HEK293T (cell line): ENCODE measurements around the gene DPCD.

ENCODE experiments used
- ARNT ChIP-seq: fragments of 450-650 bp; IDR thresholded peaks from 2 replicates; pipeline ENCODE4 v1.6.1; 2017; ENCODE audit warnings: mild to moderate bottlenecking
- BHLHE40 ChIP-seq: fragments of 450-650 bp; IDR thresholded peaks from 2 replicates; pipeline ENCODE4 v1.6.1; 2016; ENCODE audit warnings: mild to moderate bottlenecking, moderate library complexity, borderline replicate concordance
- CTBP1 ChIP-seq: fragments of 450-650 bp; IDR thresholded peaks from 2 replicates; pipeline ENCODE4 v1.6.1; 2016; ENCODE audit warnings: borderline replicate concordance
- ELF4 ChIP-seq: fragments of 450-650 bp; IDR thresholded peaks from 2 replicates; pipeline ENCODE4 v1.6.1; 2017; ENCODE audit warnings: antibody characterized with exemption
- FOXA1 ChIP-seq: fragments of 450-650 bp; IDR thresholded peaks from 2 replicates; pipeline ENCODE4 v1.6.1; 2016; ENCODE audit warnings: mild to moderate bottlenecking
- FOXM1 ChIP-seq: fragments of 450-650 bp; IDR thresholded peaks from 2 replicates; pipeline ENCODE4 v1.6.1; 2017; ENCODE audit warnings: mild to moderate bottlenecking, borderline replicate concordance
- HDGF ChIP-seq: fragments of 450-650 bp; IDR thresholded peaks from 2 replicates; pipeline ENCODE4 v1.6.1; 2017; ENCODE audit warnings: antibody characterized with exemption, borderline replicate concordance
- LEF1 ChIP-seq: fragments of 450-650 bp; IDR thresholded peaks from 2 replicates; pipeline ENCODE4 v1.6.1; 2017; ENCODE audit warnings: mild to moderate bottlenecking, borderline replicate concordance
- NFRKB ChIP-seq: fragments of 450-650 bp; IDR thresholded peaks from 2 replicates; pipeline ENCODE4 v1.6.1; 2016; ENCODE audit warnings: mild to moderate bottlenecking, moderate library complexity
- SP1 ChIP-seq: fragments of 450-650 bp; IDR thresholded peaks from 2 replicates; pipeline ENCODE4 v1.6.1; 2017
- SUZ12 ChIP-seq: fragments of 450-650 bp; IDR thresholded peaks from 2 replicates; pipeline ENCODE4 v1.6.1; 2016; ENCODE audit warnings: mild to moderate bottlenecking
- TARDBP ChIP-seq: fragments of 450-650 bp; IDR thresholded peaks from 2 replicates; pipeline ENCODE4 v1.6.1; 2016
- ZNF384 ChIP-seq: fragments of 450-650 bp; IDR thresholded peaks from 2 replicates; pipeline ENCODE4 v1.6.1; 2016
- TF ChIP-seq, protein P1 (sequence below): fragments of 450-650 bp; IDR thresholded peaks from 2 replicates; pipeline ENCODE4 v1.6.1; 2016

- TF ChIP-seq NFRKB (no peak), FOXM1 (no peak), FOXA1 (no peak), TARDBP (no peak), HDGF (no peak), ARNT (no peak), SP1 (no peak), ZNF384 (no peak), BHLHE40 (no peak), LEF1 (no peak), SUZ12 (no peak), ELF4 (no peak), CTBP1 (no peak)
- TF ChIP-seq, protein P1, sequence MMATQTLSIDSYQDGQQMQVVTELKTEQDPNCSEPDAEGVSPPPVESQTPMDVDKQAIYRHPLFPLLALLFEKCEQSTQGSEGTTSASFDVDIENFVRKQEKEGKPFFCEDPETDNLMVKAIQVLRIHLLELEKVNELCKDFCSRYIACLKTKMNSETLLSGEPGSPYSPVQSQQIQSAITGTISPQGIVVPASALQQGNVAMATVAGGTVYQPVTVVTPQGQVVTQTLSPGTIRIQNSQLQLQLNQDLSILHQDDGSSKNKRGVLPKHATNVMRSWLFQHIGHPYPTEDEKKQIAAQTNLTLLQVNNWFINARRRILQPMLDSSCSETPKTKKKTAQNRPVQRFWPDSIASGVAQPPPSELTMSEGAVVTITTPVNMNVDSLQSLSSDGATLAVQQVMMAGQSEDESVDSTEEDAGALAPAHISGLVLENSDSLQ: no peak
Observed at GRCh38 chr10:101647255-101647654, 59.1 kb downstream of the DPCD start.
